Neuronal stem cell (in vitro differentiated cells): ENCODE measurements around the gene CYSTM1.

Experiments
- DNase-seq: peaks from one replicate; pipeline ENCODE4 v3.0.0-alpha.2; 2013; ENCODE audit warnings: low spot score
- H2AFZ ChIP-seq: one replicate; pipeline ENCODE4 v1.6.1; 2013; ENCODE audit warnings: mild to moderate bottlenecking, low read length, inconsistent platforms
- H2AK5ac ChIP-seq: 2 replicates; pipeline ENCODE4 v1.6.1; 2013; ENCODE audit warnings: low read depth, mild to moderate bottlenecking, inconsistent platforms, low read length, moderate library complexity, mixed read lengths
- H2BK120ac ChIP-seq: 2 replicates; pipeline ENCODE4 v1.6.1; 2013; ENCODE audit warnings: low read depth, mild to moderate bottlenecking, inconsistent platforms, low read length, moderate library complexity, mixed read lengths
- H2BK12ac ChIP-seq: one replicate; pipeline ENCODE4 v1.6.1; 2013; ENCODE audit warnings: low read length, inconsistent platforms
- H2BK15ac ChIP-seq: 2 replicates; pipeline ENCODE4 v1.6.1; 2013; ENCODE audit warnings: mild to moderate bottlenecking, low read length, inconsistent platforms, mixed read lengths
- H2BK5ac ChIP-seq: one replicate; pipeline ENCODE4 v1.6.1; 2013; ENCODE audit warnings: inconsistent platforms, mild to moderate bottlenecking, low read length, moderate library complexity
- H3K14ac ChIP-seq: one replicate; pipeline ENCODE4 v1.6.1; 2013; ENCODE audit warnings: low read length, inconsistent platforms
- H3K18ac ChIP-seq: 2 replicates; pipeline ENCODE4 v1.6.1; 2013; ENCODE audit warnings: low read length, inconsistent platforms
- H3K23ac ChIP-seq: 2 replicates; pipeline ENCODE4 v1.6.1; 2013; ENCODE audit warnings: low read depth, mild to moderate bottlenecking, mixed read lengths, low read length, inconsistent platforms; ENCODE audit not compliant: poor library complexity
- H3K27ac ChIP-seq: replicated peaks from 3 replicates; pipeline ENCODE4 v1.5.1; 2013; ENCODE audit warnings: low read length, inconsistent platforms
- H3K27me3 ChIP-seq, 3 experiments: 2 replicates each; pipeline ENCODE4 v1.6.1; 2013; ENCODE audit warnings: low read length in 3 of 3, mild to moderate bottlenecking in 2 of 3, inconsistent platforms in 1 of 3, low read depth in 1 of 3, mixed read lengths in 1 of 3, moderate library complexity in 1 of 3; ENCODE audit not compliant: control insufficient read depth in 3 of 3, insufficient read depth in 3 of 3
- H3K36me3 ChIP-seq, 2 donors: replicated peaks in 1 of 2; 2 replicates each; pipeline ENCODE4 v1.6.1; 2013; ENCODE audit warnings: low read length in 2 of 2; ENCODE audit not compliant: control insufficient read depth in 2 of 2, insufficient read depth in 2 of 2
- H3K4ac ChIP-seq: 2 replicates; pipeline ENCODE4 v1.6.1; 2013; ENCODE audit warnings: inconsistent platforms, mild to moderate bottlenecking, low read length, moderate library complexity
- H3K4me1 ChIP-seq, 2 donors: 1 replicate in 1 of 2; 2 replicates in 1 of 2; pipeline ENCODE4 v1.6.1; 2013; ENCODE audit warnings: low read length in 2 of 2, low read depth in 1 of 2; ENCODE audit not compliant: control insufficient read depth in 2 of 2, insufficient read depth in 1 of 2
- H3K4me2 ChIP-seq: one replicate; pipeline ENCODE4 v1.6.1; 2013; ENCODE audit warnings: mild to moderate bottlenecking, low read length, inconsistent platforms; ENCODE audit not compliant: insufficient read depth, poor library complexity, severe bottlenecking
- H3K4me3 ChIP-seq, 2 donors: 2 replicates each; pipeline ENCODE4 v1.5.1; 2013; ENCODE audit warnings: low read length in 2 of 2, mild to moderate bottlenecking in 2 of 2, inconsistent platforms in 1 of 2, moderate library complexity in 1 of 2
- H3K79me1 ChIP-seq: one replicate; pipeline ENCODE4 v1.6.1; 2013; ENCODE audit warnings: low read depth, mild to moderate bottlenecking, inconsistent platforms, low read length, moderate library complexity
- H3K9ac ChIP-seq: one replicate; pipeline ENCODE4 v1.6.1; 2013; ENCODE audit warnings: mild to moderate bottlenecking, low read depth, low read length, inconsistent platforms; ENCODE audit not compliant: poor library complexity
- H3K9me3 ChIP-seq, 2 donors: replicated peaks in 1 of 2; 2 replicates each; pipeline versions ENCODE3 to v1.6.1; 2013; ENCODE audit warnings: low read length in 2 of 2, mild to moderate bottlenecking in 2 of 2, inconsistent platforms in 1 of 2, low read depth in 1 of 2, mixed read lengths in 1 of 2, moderate library complexity in 1 of 2; ENCODE audit not compliant: control insufficient read depth in 2 of 2, insufficient read depth in 1 of 2
- H4K8ac ChIP-seq: one replicate; pipeline ENCODE4 v1.6.1; 2013; ENCODE audit warnings: low read depth, mild to moderate bottlenecking, inconsistent platforms, low read length, moderate library complexity
- H4K91ac ChIP-seq: one replicate; pipeline ENCODE4 v1.6.1; 2013; ENCODE audit warnings: low read length, low read depth, mild to moderate bottlenecking, inconsistent platforms; ENCODE audit not compliant: poor library complexity
- WGBS, 2 donors: extraction: QIAGEN DNeasy Blood & Tissue Kit; methylation state at CpG; one replicate each; pipeline ENCODE4 v1.1.7; 2013; ENCODE audit warnings: missing lambda C conversion rate in 2 of 2, mixed read lengths in 1 of 2; ENCODE audit not compliant: insufficient read length in 2 of 2, insufficient replicate concordance in 1 of 2; ENCODE audit errors: extremely low coverage in 2 of 2; 5-methylcytosine and 5-hydroxymethylcytosine counted together

The CYSTM1 gene

GRCh38 chr5:140282266-140282665, 107.3 kb downstream of the CYSTM1 start:
- H3K4me3 ChIP-seq = no peak overlapping the region
- H2BK12ac ChIP-seq = no peak overlapping the region
- H3K36me3 ChIP-seq = peaks cover 0 to 42% of the 10 kb centered on the region in 2 donors
- H3K27ac ChIP-seq = no peak overlapping the region
- no peaks in the 10 kb centered on the region for H3K27me3 ChIP-seq
- no peaks in the 10 kb centered on the region for H3K4me1 ChIP-seq
- H3K4ac ChIP-seq = no peak overlapping the region
- no peak overlapping the region for H2BK5ac ChIP-seq
- H2BK15ac ChIP-seq = no peak overlapping the region
- no peak overlapping the region for H3K14ac ChIP-seq
- H3K79me1 ChIP-seq = peaks cover 2% of the 10 kb centered on the region
- DNase-seq = no peak
- no CpG with 5 or more reads among the region's 2 CpGs for WGBS, 2 donors
- H4K8ac ChIP-seq = no peak overlapping the region
- no peak overlapping the region for H2AK5ac ChIP-seq
- H2AFZ ChIP-seq = no peak overlapping the region
- no peak overlapping the region for H2BK120ac ChIP-seq
- no peak overlapping the region for H3K23ac ChIP-seq
- no peak overlapping the region for H3K4me2 ChIP-seq
- no peak overlapping the region for H3K9ac ChIP-seq
- H3K9me3 ChIP-seq = peaks cover 0 to 5% of the 10 kb centered on the region in 2 donors
- H3K18ac ChIP-seq = no peak overlapping the region
- H4K91ac ChIP-seq = no peak overlapping the region

- Histone ChIP-seq H2BK15ac (no peak overlapping the region), H3K27ac (no peak overlapping the region), H3K9me3 (no peaks in the 10 kb centered on the region), H2BK5ac (no peak overlapping the region), H3K9ac (no peak overlapping the region), H2BK12ac (no peak overlapping the region), H3K4me1 (no peaks in the 10 kb centered on the region), H2AFZ (no peak overlapping the region), H4K91ac (no peak overlapping the region), H3K14ac (no peak overlapping the region), H3K4me2 (no peak overlapping the region), H4K8ac (no peak overlapping the region), H3K23ac (no peak overlapping the region), H3K27me3 (no peaks in the 10 kb centered on the region), H3K4ac (no peak overlapping the region), H3K4me3 (no peak overlapping the region), H2BK120ac (no peak overlapping the region), H3K36me3 (peaks cover 0 to 26% of the 10 kb centered on the region in 2 donors), H2AK5ac (no peak overlapping the region), H3K18ac (no peak overlapping the region), H3K79me1 (peaks cover 2% of the 10 kb centered on the region)
- DNase-seq = no peak
- no CpG with 5 or more reads among the region's 3 CpGs for WGBS, 2 donors
These were observed 109.0 kb downstream of the CYSTM1 start for GRCh38 chr5:140284013-140284412.

- Histone ChIP-seq H3K23ac (no peak overlapping the region), H3K79me1 (peaks cover 2% of the 10 kb centered on the region), H3K4me1 (no peaks in the 10 kb centered on the region), H3K9ac (no peak overlapping the region), H4K91ac (no peak overlapping the region), H2AFZ (no peak overlapping the region), H3K27me3 (no peaks in the 10 kb centered on the region), H3K18ac (no peak overlapping the region), H3K4ac (no peak overlapping the region), H2BK15ac (no peak overlapping the region), H2BK120ac (no peak overlapping the region), H3K9me3 (no peaks in the 10 kb centered on the region), H2BK12ac (no peak overlapping the region), H3K14ac (no peak overlapping the region), H2AK5ac (no peak overlapping the region), H3K36me3 (peaks cover 0 to 4% of the 10 kb centered on the region in 2 donors), H2BK5ac (no peak overlapping the region), H3K4me2 (no peak overlapping the region), H3K27ac (no peak overlapping the region), H4K8ac (no peak overlapping the region), H3K4me3 (no peak overlapping the region)
- DNase-seq = no peak
- WGBS, 2 donors = no CpG with 5 or more reads among the region's 5 CpGs
These were observed 111.4 kb downstream of the CYSTM1 start for GRCh38 chr5:140286424-140286823.

GRCh38 chr5:140287801-140288521, 113.0 kb downstream of the CYSTM1 start:
- H3K4me3 ChIP-seq = no peak overlapping the region
- no CpG with 5 or more reads among the region's 7 CpGs for WGBS, 2 donors
- H3K9me3 ChIP-seq = no peaks in the 10 kb centered on the region
- no peak overlapping the region for H2AFZ ChIP-seq
- no peak overlapping the region for H3K23ac ChIP-seq
- peaks cover 2% of the 10 kb centered on the region for H3K79me1 ChIP-seq
- H3K9ac ChIP-seq = no peak overlapping the region
- H2AK5ac ChIP-seq = no peak overlapping the region
- no peak overlapping the region for H3K27ac ChIP-seq
- H2BK15ac ChIP-seq = no peak overlapping the region
- H2BK120ac ChIP-seq = no peak overlapping the region
- H2BK5ac ChIP-seq = no peak overlapping the region
- H2BK12ac ChIP-seq = no peak overlapping the region
- no peak overlapping the region for H3K4ac ChIP-seq
- no peak overlapping the region for H3K4me2 ChIP-seq
- no peak for DNase-seq
- no peak overlapping the region for H4K8ac ChIP-seq
- peaks cover 0 to 1% of the 10 kb centered on the region in 2 donors for H3K4me1 ChIP-seq
- H4K91ac ChIP-seq = no peak overlapping the region
- peaks cover 0 to 4% of the 10 kb centered on the region in 2 donors for H3K36me3 ChIP-seq
- H3K27me3 ChIP-seq = no peaks in the 10 kb centered on the region
- H3K14ac ChIP-seq = no peak overlapping the region
- H3K18ac ChIP-seq = no peak overlapping the region
